ENCODE measurements around the gene KAT5. TPM values are rescaled to one million over a fixed set of nuclear protein-coding genes. Genes with fewer than 3 reads are reported as not detected.

The KAT5 gene
- total and polyA plus RNA-seq, 2 of the 13 experiments (the other 11 are each of a cell fraction or from before 2014, with no cell fraction given), result 35.2 to 48.3 TPM

- TF ChIP-seq ZNF784 (CRISPR knock-in tag; IDR thresholded peaks at IDR 0.05; ENCODE audit: borderline replicate concordance), result no peak
- TF ChIP-seq, protein P1, sequence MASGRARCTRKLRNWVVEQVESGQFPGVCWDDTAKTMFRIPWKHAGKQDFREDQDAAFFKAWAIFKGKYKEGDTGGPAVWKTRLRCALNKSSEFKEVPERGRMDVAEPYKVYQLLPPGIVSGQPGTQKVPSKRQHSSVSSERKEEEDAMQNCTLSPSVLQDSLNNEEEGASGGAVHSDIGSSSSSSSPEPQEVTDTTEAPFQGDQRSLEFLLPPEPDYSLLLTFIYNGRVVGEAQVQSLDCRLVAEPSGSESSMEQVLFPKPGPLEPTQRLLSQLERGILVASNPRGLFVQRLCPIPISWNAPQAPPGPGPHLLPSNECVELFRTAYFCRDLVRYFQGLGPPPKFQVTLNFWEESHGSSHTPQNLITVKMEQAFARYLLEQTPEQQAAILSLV (CRISPR knock-in tag; IDR thresholded peaks at IDR 0.05; ENCODE audit: borderline replicate concordance), result no peak
- no peak for TF ChIP-seq RXRB (CRISPR knock-in tag; IDR thresholded peaks at IDR 0.05; ENCODE audit: borderline replicate concordance)
- peak; percentile 58; the same call in 1 of the 2 replicates for TF ChIP-seq DMAP1 (CRISPR knock-in tag; IDR thresholded peaks at IDR 0.05)
- TF ChIP-seq CBX5 (CRISPR knock-in tag; IDR thresholded peaks at IDR 0.05; ENCODE audit: borderline replicate concordance), result no peak
- TF ChIP-seq ASH2L (IDR thresholded peaks at IDR 0.05; ENCODE audit: insufficient read length, low read depth, low read length), result peak; percentile 77
- no peak for TF ChIP-seq ZFAT (CRISPR knock-in tag; conservative IDR thresholded peaks at IDR 0.05)
- no peak for TF ChIP-seq SETDB1 (CRISPR knock-in tag; IDR thresholded peaks at IDR 0.05; ENCODE audit: borderline replicate concordance)
- peak; percentile 58; the same call in 1 of the 2 replicates for TF ChIP-seq ZNF274 (CRISPR knock-in tag; IDR thresholded peaks at IDR 0.05)
- TF ChIP-seq ATF4 (CRISPR knock-in tag; IDR thresholded peaks at IDR 0.05), result no peak
- no peak for TF ChIP-seq ZNF792 (CRISPR knock-in tag; IDR thresholded peaks at IDR 0.05)
- peak; percentile 64; the same call in 1 of the 2 replicates for TF ChIP-seq ZNF749 (CRISPR knock-in tag; IDR thresholded peaks at IDR 0.05; ENCODE audit: borderline replicate concordance)
- 0 out of 2 replicates have a peak, but pooled peaks have one; percentile 18 for TF ChIP-seq ZNF670 (CRISPR knock-in tag; IDR thresholded peaks at IDR 0.05; ENCODE audit: borderline replicate concordance)
- no peak for TF ChIP-seq ZNF138 (CRISPR knock-in tag; IDR thresholded peaks at IDR 0.05; ENCODE audit: low read depth)
- TF ChIP-seq MAFF (IDR thresholded peaks at IDR 0.05; ENCODE audit: low read depth, low read length), result no peak
- TF ChIP-seq TCF7 (IDR thresholded peaks at IDR 0.05; ENCODE audit: low read depth), result no peak
- TF ChIP-seq, protein P2, sequence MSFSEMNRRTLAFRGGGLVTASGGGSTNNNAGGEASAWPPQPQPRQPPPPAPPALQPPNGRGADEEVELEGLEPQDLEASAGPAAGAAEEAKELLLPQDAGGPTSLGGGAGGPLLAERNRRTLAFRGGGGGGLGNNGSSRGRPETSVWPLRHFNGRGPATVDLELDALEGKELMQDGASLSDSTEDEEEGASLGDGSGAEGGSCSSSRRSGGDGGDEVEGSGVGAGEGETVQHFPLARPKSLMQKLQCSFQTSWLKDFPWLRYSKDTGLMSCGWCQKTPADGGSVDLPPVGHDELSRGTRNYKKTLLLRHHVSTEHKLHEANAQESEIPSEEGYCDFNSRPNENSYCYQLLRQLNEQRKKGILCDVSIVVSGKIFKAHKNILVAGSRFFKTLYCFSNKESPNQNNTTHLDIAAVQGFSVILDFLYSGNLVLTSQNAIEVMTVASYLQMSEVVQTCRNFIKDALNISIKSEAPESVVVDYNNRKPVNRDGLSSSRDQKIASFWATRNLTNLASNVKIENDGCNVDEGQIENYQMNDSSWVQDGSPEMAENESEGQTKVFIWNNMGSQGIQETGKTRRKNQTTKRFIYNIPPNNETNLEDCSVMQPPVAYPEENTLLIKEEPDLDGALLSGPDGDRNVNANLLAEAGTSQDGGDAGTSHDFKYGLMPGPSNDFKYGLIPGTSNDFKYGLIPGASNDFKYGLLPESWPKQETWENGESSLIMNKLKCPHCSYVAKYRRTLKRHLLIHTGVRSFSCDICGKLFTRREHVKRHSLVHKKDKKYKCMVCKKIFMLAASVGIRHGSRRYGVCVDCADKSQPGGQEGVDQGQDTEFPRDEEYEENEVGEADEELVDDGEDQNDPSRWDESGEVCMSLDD (CRISPR knock-in tag; IDR thresholded peaks at IDR 0.05; ENCODE audit: borderline replicate concordance), result no peak
- no peak for TF ChIP-seq GATAD1 (CRISPR knock-in tag; IDR thresholded peaks at IDR 0.05)
- TF ChIP-seq ARNT2 (CRISPR knock-in tag; IDR thresholded peaks at IDR 0.05; ENCODE audit: low read depth), result peak; percentile 63; the same call in 1 of the 2 replicates
- 0 out of 2 replicates have a peak, but pooled peaks have one; percentile 27 for TF ChIP-seq MEIS2 (CRISPR knock-in tag; IDR thresholded peaks at IDR 0.05)
- no peak for TF ChIP-seq ZNF292 (CRISPR knock-in tag; IDR thresholded peaks at IDR 0.05; ENCODE audit: borderline replicate concordance, low read depth)
- peak; percentile 39; the same call in 1 of the 2 replicates for TF ChIP-seq ZSCAN30 (CRISPR knock-in tag; IDR thresholded peaks at IDR 0.05)
- no peak for TF ChIP-seq SCMH1 (CRISPR knock-in tag; IDR thresholded peaks at IDR 0.05; ENCODE audit: borderline replicate concordance)
- TF ChIP-seq MYNN (CRISPR knock-in tag; IDR thresholded peaks at IDR 0.05; ENCODE audit: low read depth), result no peak
These were observed 49.0 kb upstream of the KAT5 start, which contains the start of gene RELA (continued) for GRCh38 chr11:65662799-65663638.
